HepG2 (cell line): ENCODE measurements around the gene STK24. TPM values are rescaled to one million over a fixed set of nuclear protein-coding genes. Genes with fewer than 3 reads are reported as not detected.
A peak's percentile ranks its signal among the peaks of the same experiment; 100 is the strongest.

Experiments used
- ATAC-seq: fragments of 200-7000 bp; cut with Tn5 transposase; 3 replicates; pipeline ENCODE4 v1.9.1; 2020; ENCODE audit warnings: mild to moderate bottlenecking, moderate library complexity
- BruUV-seq: library from RNA; stranded (reverse); fragments of 400-500 nt; replicated peaks from 2 replicates; lab custom pipeline; 2021; lab: Mats Ljungman, UMichigan
- CTCF ChIA-PET: fragments of 300-600 bp; formaldehyde crosslinking; extraction: SDS; loops from one replicate; lab custom pipeline; 2021; ENCODE audit warnings: low total read pairs, inconsistent platforms, low intra/inter-chr PET ratio; lab: Yijun Ruan, JAX
- POLR2A ChIA-PET: fragments of 350-600 bp; sonication (Branson Sonifier 250); formaldehyde crosslinking; loops from one replicate; lab custom pipeline; 2020; ENCODE audit warnings: antibody characterized with exemption, inconsistent platforms; lab: Yijun Ruan, JAX
- DNase-seq: peaks from one replicate; pipeline ENCODE4 v3.0.0-alpha.2; 2015; ENCODE audit warnings: low spot score
- FAIRE-seq: peaks from 3 replicates; lab custom pipeline; 2011; peaks lifted over from hg19 to GRCh38; lab: Jason Lieb, UNC
- H2AFZ ChIP-seq: one replicate; pipeline ENCODE4 v1.6.1; 2011; ENCODE audit warnings: low read length, inconsistent platforms
- H3K27ac ChIP-seq: fragments of 300-600 bp; 3 replicates; pipeline ENCODE4 v1.8.0; 2011; ENCODE audit warnings: mixed run types, mild to moderate bottlenecking, mixed read lengths, low read length, inconsistent platforms; ENCODE audit not compliant: insufficient read depth; ENCODE audit errors: extremely low read length
- H3K27me3 ChIP-seq, 2 experiments: fragments of 200-600 bp in 1 of 2; 2 replicates in 1 of 2; 3 replicates in 1 of 2; pipeline versions ENCODE4 v1.6.0 to v1.8.0; 2011; ENCODE audit warnings: low read length in 2 of 2, mild to moderate bottlenecking in 2 of 2, moderate library complexity in 2 of 2, inconsistent platforms in 1 of 2; ENCODE audit not compliant: insufficient read depth in 2 of 2, control insufficient read depth in 1 of 2
- H3K36me3 ChIP-seq, 2 experiments: fragments of 200-600 bp in 1 of 2; replicated peaks in 1 of 2; 2 replicates in 1 of 2; 3 replicates in 1 of 2; pipeline versions ENCODE4 v1.5.1 to v1.8.0; 2011; ENCODE audit warnings: low read length in 2 of 2, inconsistent platforms in 1 of 2; ENCODE audit not compliant: insufficient read depth in 2 of 2, control insufficient read depth in 1 of 2
- H3K4me1 ChIP-seq: 2 replicates; pipeline ENCODE4 v1.5.1; 2012; ENCODE audit warnings: low read length, inconsistent platforms; ENCODE audit not compliant: insufficient read depth
- H3K4me2 ChIP-seq: 2 replicates; pipeline ENCODE4 v1.6.0; 2011; ENCODE audit warnings: low read depth, low read length, inconsistent platforms
- H3K4me3 ChIP-seq, 3 experiments: fragments of 200-600 bp in 1 of 3; sonication (generic), shearing (Covaris generic) in 1 of 3; replicated peaks in 1 of 3; 2 replicates each; pipeline ENCODE4 v1.5.1; 2011 to 2016; ENCODE audit warnings: low read length in 3 of 3, inconsistent platforms in 2 of 3, low read depth in 2 of 3, mild to moderate bottlenecking in 2 of 3, control low read depth in 1 of 3, mixed read lengths in 1 of 3; ENCODE audit not compliant: insufficient read depth in 1 of 3
- H3K79me2 ChIP-seq: one replicate; pipeline ENCODE4 v1.6.1; 2011; ENCODE audit warnings: low read length, inconsistent platforms; ENCODE audit not compliant: insufficient read depth
- H3K9ac ChIP-seq: 2 replicates; pipeline ENCODE4 v1.6.0; 2011; ENCODE audit warnings: mild to moderate bottlenecking, low read depth, low read length, inconsistent platforms; ENCODE audit not compliant: insufficient read depth
- H3K9me3 ChIP-seq: 2 replicates; pipeline ENCODE4 v1.5.1; 2012; ENCODE audit warnings: mild to moderate bottlenecking, low read length
- H4K20me1 ChIP-seq: 2 replicates; pipeline ENCODE4 v1.6.0; 2011; ENCODE audit warnings: inconsistent platforms, mild to moderate bottlenecking, low read length, moderate library complexity; ENCODE audit not compliant: insufficient read depth
- GATA4 ChIP-seq: sonication (generic); IDR thresholded peaks from 2 replicates; pipeline ENCODE4 v1.6.1; 2016; ENCODE audit warnings: antibody characterized with exemption, low read depth, borderline replicate concordance
- HNF1B ChIP-seq: sonication (generic); formaldehyde crosslinking; IDR thresholded peaks from 2 replicates; pipeline ENCODE4 v1.5.1; 2020; ENCODE audit warnings: mild to moderate bottlenecking, moderate library complexity, missing genetic modification reagents
- NR2F2 ChIP-seq: IDR thresholded peaks from 2 replicates; pipeline ENCODE4 v1.6.1; 2012; ENCODE audit warnings: low read depth, inconsistent platforms, borderline replicate concordance
- NRL ChIP-seq: sonication (generic); formaldehyde crosslinking; IDR thresholded peaks from 2 replicates; pipeline ENCODE4 v1.5.0; 2020; ENCODE audit warnings: missing genetic modification reagents, mild to moderate bottlenecking, moderate library complexity, borderline replicate concordance
- PRPF4 ChIP-seq: fragments of 200-400 bp; formaldehyde crosslinking; IDR thresholded peaks from 2 replicates; pipeline ENCODE4 v1.6.1; 2016; ENCODE audit warnings: low read length, low read depth; ENCODE audit not compliant: poor library complexity, severe bottlenecking
- RAD21 ChIP-seq: fragments of 450-650 bp; formaldehyde crosslinking; IDR thresholded peaks from 2 replicates; pipeline ENCODE4 v1.5.0; 2020; ENCODE audit warnings: mild to moderate bottlenecking
- SIX4 ChIP-seq: sonication (generic); formaldehyde crosslinking; IDR thresholded peaks from 2 replicates; pipeline ENCODE4 v1.4.0; 2020; ENCODE audit warnings: missing genetic modification reagents
- XRCC5 ChIP-seq: fragments of 200-400 bp; formaldehyde crosslinking; optimal IDR thresholded peaks from 2 replicates; pipeline ENCODE3; 2017; ENCODE audit warnings: mild to moderate bottlenecking, low read length
- ZBTB10 ChIP-seq: sonication (generic); formaldehyde crosslinking; IDR thresholded peaks from 2 replicates; pipeline ENCODE4 v1.4.0; 2020; ENCODE audit warnings: missing genetic modification reagents, borderline replicate concordance
- ZBTB33 ChIP-seq: sonication (generic); formaldehyde crosslinking; IDR thresholded peaks from 2 replicates; pipeline ENCODE4 v1.4.0; 2020; ENCODE audit warnings: missing genetic modification reagents
- ZNF121 ChIP-seq: sonication (generic); formaldehyde crosslinking; IDR thresholded peaks from 2 replicates; pipeline ENCODE4 v1.5.0; 2020; ENCODE audit warnings: mild to moderate bottlenecking, missing genetic modification reagents
- ZNF18 ChIP-seq: sonication (generic); formaldehyde crosslinking; IDR thresholded peaks from 2 replicates; pipeline ENCODE4 v1.8.0; 2022; ENCODE audit warnings: mild to moderate bottlenecking, missing genetic modification reagents; ENCODE audit not compliant: insufficient replicate concordance
- ZNF572 ChIP-seq: sonication (generic); formaldehyde crosslinking; IDR thresholded peaks from 2 replicates; pipeline ENCODE4 v1.5.1; 2020; ENCODE audit warnings: mild to moderate bottlenecking, missing genetic modification reagents
- ZNF781 ChIP-seq: sonication (generic); formaldehyde crosslinking; IDR thresholded peaks from 2 replicates; pipeline ENCODE4 v1.5.1; 2020; ENCODE audit warnings: borderline replicate concordance, mild to moderate bottlenecking, missing genetic modification reagents; ENCODE audit errors: not compliant biosample characterization
- whole genome bisulfite sequencing: methylation state at CpG from one replicate; pipeline ENCODE4 v1.1.6; 2017; ENCODE audit warnings: low lambda C conversion rate; 5-methylcytosine and 5-hydroxymethylcytosine counted together
- in situ Hi-C: cut with HindIII; loops from 2 replicates; pipeline ENCODE4 v1.10.0; 2017; ENCODE audit warnings: low pct_unique_long_range_greater_than_20kb; ENCODE audit not compliant: extremely low pct_ligation_motif_present
- intact Hi-C: fragments of 100-400 bp; cut with micrococcal nuclease; formaldehyde crosslinking; loops from one replicate; pipeline ENCODE4 v1.10.0; 2022; ENCODE audit not compliant: unreplicated experiment
- polyA plus RNA-seq, 8 experiments: library from polyadenylated mRNA; depleted of rRNA in 3 of 8; stranded (reverse) in 7 of 8; unstranded in 1 of 8; fragments of >200 nt; fragmentation: Illumina TruSeq in 4 of 8; extraction: Trizol in 4 of 8; gene quantifications; 2 replicates each; pipeline versions ENCODE4 v1.2.1 to v1.2.3, GENCODE V29; 2011 to 2016; ENCODE audit warnings: low read depth in 4 of 8, missing spikeins in 1 of 8, mixed read lengths in 1 of 8; ENCODE audit not compliant: insufficient read depth in 1 of 8
- total RNA-seq, 5 experiments: library from RNA; depleted of rRNA; stranded (reverse); fragments of >200 nt; fragmentation: Illumina TruSeq; extraction: Trizol; gene quantifications; 2 replicates each; pipeline ENCODE4 v1.2.3, GENCODE V29; 2016; ENCODE audit warnings: low read depth in 1 of 5

STK24 gene
- total and polyA plus RNA-seq, 2 of the 13 experiments (the other 11 are each of a cell fraction or from before 2014, with no cell fraction given), result 51.3 to 73.0 TPM

GRCh38 chr13:98445340-98446233, 131.3 kb downstream of the STK24 start:
- Histone ChIP-seq H3K4me1 (peaks cover 12% of the 10 kb centered on the region), H3K36me3 (peaks cover 36 to 70% of the 10 kb centered on the region in 2 experiments), H3K4me2 (no peak overlapping the region), H3K4me3 (no peak overlapping the region), H3K27me3 (no peaks in the 10 kb centered on the region), H2AFZ (no peak overlapping the region), H4K20me1 (peaks cover 25% of the 10 kb centered on the region), H3K27ac (no peak overlapping the region), H3K79me2 (no peaks in the 10 kb centered on the region), H3K9me3 (no peaks in the 10 kb centered on the region), H3K9ac (no peak overlapping the region)
- POLR2A ChIA-PET, result interaction anchor here (0.6 to 0.7 kb wide), 2 partner anchors 45 to 208 kb away, joined by 3 read pairs; no protein-coding TSS in a partner anchor
- no TSS peak for BruUV-seq
- FAIRE-seq (no peak), DNase-seq (peak; percentile 42), ATAC-seq (peak; percentile 76)
- 63% methylated on average over 12 of the region's 18 CpGs for WGBS
- CTCF ChIA-PET, result interaction anchor here (1.3 to 1.8 kb wide), 3 partner anchors 208 to 397 kb away, joined by 4 to 12 read pairs (median 11); no protein-coding TSS in a partner anchor
- intact Hi-C loops (loop anchor here (1.0 to 5.0 kb wide), 4 partner anchors 207 to 588 kb away; no protein-coding TSS in a partner anchor), in situ Hi-C loops (loop anchor here (10.0 to 25.0 kb wide), 2 partner anchors 209 to 583 kb away; no protein-coding TSS in a partner anchor)
- TF ChIP-seq ZNF781, result peak; percentile 52
- peak; percentile 79 for TF ChIP-seq RAD21 (CRISPR knock-in tag)
- TF ChIP-seq SIX4 (CRISPR knock-in tag), result no peak
- TF ChIP-seq NRL, result peak; percentile 56; the same call in 1 of the 2 replicates
- peak; percentile 57; the same call in 1 of the 2 replicates for TF ChIP-seq ZBTB10 (CRISPR knock-in tag)
- peak; percentile 70 for TF ChIP-seq XRCC5
- TF ChIP-seq HNF1B (CRISPR knock-in tag), result 0 out of 2 replicates have a peak, but pooled peaks have one; percentile 30
- no peak for TF ChIP-seq PRPF4
- no peak for TF ChIP-seq GATA4
- no peak for TF ChIP-seq ZNF121 (CRISPR knock-in tag)
- peak; percentile 32 for TF ChIP-seq ZNF18 (CRISPR knock-in tag)
- TF ChIP-seq ZBTB33 (CRISPR knock-in tag), result peak; percentile 88
- no peak for TF ChIP-seq ZNF572 (CRISPR knock-in tag)
- TF ChIP-seq NR2F2, result no peak
